GM21619 (cell line): ENCODE measurements around the gene SEC14L5.

ENCODE experiments used
- ATAC-seq: cut with Tn5 transposase; IDR thresholded peaks from one replicate; pipeline ENCODE4 v1.9.1; 2021; ENCODE audit not compliant: unreplicated experiment

Gene SEC14L5

DNA sequence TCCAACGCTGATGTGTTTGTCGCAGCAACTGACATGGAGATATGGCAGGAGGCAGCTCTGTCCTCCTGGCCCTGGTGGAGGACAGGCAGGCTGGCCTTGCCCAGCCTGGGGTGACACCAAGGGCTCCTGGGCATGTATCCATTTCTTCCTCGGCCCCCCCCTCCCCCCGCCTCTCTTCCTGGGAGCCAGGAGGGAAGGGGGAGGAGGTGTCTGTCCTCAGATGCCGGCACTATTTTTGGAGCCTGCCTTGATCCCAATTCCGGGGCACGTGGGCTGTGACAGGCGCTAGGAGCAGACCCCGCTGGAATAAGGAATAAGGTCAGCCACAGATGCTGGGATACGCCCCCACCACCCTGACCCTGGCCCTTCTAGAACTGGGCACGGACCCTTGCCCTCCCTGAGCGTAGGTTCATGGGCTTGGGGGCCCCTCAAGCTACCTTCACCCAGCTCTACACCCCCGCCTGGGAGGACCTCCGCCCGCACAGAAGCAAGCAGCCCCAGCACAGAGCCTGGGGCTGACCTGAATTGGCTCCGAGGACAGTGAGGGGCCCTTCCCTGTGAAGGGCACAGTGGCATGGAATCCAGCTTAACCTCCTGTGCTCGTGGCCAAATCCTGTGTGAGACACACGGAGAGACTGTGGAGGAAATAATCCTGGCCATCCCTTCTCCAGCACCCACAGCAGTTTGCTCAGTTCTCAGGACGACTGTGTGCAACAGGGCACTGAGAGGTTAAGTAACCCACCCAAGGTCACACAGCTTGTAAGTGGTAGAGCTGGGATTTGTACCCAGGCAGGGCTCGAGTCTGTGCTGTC is 24.1 kb downstream of the SEC14L5 start:
- ATAC-seq: no peak

DNA sequence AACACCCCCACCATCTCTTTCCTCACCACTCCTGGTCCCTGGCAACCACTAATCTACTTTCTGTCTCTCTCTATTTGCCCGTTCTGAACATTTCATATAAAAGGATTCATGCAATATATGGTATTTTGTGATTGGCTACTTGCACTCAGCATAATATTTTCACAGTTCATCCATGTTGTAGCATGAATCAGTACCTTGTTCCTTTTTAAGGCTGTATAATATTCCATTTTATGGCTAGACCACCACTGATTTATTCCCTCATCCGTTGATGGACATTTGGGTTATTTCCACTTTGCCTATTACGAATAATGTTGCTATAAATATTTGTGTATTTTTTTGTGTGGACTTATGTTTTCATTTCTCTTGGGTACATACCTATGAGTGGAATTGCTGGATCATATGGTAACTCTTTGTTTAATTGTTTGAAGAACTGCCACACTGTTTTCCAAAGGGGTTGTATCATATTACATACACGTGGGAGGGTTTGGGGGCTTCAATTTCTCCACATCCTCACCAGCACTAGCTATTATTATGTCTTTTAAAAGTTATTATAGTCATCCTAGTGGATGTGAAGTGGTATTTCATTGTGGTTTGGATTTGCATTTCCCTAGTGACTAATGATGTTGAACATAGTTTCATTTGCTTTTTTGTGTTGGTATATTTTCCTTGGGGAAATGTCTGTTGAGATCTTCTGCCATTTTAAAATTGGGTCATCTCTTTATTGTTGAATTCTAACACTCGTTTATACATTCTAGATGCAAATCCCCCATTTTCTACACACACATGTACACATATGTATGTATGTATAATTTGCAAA is 26.3 kb downstream of the SEC14L5 start:
- ATAC-seq: no peak

- no peak for ATAC-seq
Observed at GRCh38 chr16:4987250-4987579, 29.1 kb downstream of the SEC14L5 start.

DNA sequence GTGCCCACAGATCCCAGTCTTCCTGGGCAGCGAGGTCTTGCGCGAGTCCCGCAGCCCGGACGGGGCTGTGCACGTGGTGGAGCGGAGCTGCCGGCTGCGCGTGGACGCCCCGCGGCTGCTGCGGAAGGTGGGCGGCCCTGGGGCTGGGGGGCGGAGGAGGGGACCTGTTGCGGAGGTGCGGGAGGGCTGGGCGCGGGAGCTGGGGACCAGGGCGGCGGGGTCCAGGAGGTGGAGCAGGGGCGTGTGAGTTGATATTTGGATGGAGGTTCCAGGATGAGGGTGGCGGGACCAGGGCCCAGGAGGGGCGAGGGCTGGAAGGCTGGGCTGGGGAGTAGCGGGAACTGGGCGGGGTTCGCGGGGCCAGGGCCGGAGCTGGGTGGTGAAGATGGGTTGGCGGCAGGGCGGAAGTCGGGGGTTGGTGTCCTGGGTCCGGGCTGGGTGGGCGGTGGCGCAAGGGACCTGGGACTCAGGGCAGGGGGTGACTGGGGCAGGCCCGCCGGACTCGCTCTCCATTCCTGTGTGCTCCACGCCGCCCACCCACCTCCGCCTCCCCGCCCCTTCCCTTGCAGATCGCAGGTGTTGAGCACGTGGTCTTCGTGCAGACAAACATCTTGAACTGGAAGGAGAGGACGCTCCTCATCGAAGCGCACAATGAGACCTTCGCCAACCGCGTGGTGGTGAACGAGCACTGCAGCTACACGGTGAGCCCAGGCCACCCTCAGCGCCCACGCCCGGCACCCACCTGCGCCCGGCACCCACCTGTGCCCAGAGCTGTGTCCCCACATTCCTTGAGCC is 29.6 kb downstream of the SEC14L5 start:
- no peak for ATAC-seq

DNA sequence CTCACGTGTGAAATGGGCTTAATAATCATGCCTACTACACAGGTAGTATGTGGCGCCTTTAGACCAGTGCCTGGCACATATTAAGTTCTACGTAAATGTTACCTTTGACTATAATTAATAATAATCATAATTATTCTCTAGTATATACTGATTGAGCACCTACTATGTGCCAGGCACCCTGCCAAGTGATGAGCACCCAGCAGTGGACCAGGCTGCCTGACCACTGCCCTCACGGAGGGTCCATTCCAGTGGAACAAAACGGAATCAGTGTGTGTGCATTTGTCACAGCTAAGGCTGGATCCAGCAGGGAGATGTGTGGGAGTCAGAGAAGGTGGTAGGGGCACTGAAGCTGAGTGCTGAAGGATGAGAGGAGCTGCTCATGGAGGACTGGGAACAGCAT is 30.5 kb downstream of the SEC14L5 start:
- ATAC-seq: no peak

DNA sequence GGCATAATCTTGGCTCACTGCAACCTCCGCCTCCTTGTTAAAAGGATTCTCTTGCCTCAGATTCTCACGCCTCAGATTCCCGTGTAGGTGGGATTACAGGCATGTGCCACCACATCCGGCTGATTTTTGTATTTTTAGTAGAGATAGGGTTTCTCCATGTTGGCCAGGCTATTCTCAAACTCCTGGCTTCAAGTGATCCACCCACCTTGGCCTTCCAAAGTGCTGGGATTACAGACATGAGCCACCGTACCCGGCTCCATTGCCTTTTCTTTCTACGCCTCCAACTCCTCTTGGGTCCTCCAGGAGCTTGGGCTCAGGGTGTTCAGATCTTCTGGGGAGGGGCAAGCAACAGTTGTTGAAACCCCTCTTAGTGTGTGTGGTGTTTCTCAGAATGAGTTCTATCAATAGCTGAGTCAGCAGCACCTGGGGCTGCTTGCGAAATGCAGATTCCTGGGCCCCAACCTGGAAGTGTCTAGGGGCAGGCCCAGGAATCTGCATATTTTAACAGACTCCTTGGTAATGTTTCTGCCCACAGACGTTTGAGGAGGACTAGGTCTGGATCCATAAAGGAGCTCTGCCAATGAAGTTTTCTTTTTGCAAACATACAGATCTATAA is 31.4 kb downstream of the SEC14L5 start:
- ATAC-seq: no peak

DNA sequence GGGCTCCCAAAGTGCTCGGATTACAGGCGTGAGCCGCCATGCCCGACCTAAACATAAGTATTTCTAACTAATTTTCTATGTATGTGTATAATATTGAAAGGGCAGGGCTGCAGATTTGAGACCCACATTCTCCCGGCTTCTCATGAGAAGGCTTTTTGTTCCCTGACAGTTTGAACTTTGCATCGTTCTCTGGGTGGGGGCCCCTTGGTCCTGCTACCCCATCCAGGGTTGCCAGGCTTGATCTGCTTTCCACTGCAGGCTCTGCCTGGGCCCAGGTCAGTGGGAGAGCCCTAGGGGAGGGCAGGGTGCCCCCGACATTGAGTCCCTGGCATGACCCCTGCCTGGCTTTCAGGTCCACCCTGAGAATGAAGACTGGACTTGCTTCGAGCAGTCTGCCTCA is 32.3 kb downstream of the SEC14L5 start:
- no peak for ATAC-seq

DNA sequence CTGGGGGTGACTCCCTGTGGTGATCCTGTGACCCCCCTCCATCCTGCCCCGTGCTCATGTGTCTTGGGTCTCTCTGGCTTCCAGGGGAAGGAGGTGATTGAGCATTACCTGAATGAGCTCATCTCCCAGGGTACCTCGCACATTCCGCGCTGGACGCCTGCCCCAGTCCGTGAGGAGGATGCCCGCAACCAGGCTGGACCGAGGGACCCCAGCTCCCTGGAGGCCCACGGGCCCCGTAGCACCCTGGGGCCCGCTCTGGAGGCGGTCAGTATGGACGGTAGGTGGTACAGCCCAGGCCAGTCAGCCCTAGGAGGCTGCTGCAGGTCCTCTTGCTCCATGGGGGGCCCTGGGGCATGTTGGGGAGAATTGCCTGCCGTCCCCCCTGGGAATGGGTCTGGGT is 33.6 kb downstream of the SEC14L5 start:
- no peak for ATAC-seq

DNA sequence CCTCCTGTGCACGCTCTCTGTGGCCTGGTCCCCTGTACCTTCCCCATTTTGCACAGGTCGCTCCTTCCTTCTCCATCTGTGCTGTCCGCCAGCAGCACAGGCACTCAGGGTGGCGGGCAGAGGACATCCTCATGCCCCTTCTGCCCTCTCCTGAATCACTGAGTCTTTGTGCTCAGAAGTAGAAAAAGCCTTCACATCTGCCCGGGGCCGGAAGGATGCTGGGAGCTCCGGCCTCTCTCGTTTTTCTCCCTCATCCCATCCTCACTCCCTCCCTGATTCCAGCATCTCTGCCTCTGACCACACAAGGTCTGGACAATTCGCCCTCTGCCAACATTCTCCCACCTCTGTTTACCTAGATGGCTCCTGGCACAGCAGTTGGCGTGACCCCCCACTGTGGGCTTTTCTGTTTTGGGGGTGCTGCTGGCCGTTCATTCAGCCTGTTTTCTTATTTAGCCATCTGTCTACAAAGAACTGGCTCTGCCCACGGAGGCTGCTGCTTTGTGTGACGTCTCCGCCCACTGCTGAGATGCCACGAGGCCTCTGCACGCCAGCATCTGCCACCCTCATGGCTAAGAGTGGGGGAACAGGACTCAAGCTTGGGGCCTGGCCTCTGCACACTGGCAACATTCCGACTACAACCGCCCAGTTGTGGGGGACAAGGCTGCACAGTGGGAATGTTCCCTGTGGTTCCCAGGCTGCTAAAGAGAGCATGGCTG is 36.7 kb downstream of the SEC14L5 start:
- no peak for ATAC-seq

DNA sequence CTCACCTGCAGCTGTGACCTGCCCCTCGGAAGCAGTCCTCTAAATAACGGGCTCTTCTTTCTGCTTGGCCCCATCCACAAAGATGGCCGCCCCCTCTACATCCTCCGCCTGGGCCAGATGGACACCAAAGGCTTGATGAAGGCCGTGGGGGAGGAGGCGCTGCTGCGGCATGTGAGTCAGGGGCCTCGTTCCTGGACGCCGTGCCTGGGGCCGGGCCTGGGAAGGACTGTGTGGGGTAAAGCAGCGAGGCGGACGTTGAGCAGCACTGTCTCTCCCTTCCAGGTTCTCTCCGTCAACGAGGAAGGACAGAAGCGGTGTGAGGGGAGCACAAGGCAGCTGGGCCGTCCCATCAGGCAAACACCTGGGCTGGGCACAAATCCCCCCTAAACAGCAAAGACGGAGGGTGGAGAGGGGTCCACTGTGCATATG is 42.5 kb downstream of the SEC14L5 start:
- ATAC-seq: no peak

DNA sequence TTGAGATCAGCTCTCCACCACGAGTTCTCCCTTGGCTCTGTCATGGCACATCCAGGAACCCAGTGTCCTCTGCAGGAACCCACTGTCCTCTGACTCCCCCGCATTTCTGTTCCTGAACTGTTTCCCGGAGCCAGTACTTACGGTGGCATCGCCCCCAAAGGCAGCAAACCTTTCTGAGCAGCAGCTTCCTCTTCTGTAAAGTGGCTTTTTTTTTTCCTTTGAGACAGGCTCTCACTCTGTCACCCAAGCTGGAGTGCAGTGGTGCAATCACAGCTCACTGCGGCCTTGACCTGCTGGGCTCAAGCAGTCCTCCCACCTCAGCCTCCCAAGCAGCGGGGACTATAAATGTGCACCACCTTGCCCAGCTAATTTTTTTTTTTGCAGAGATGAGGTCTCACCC is 43.4 kb downstream of the SEC14L5 start:
- no peak for ATAC-seq

GRCh38 chr16:5001986-5002385 is 43.9 kb downstream of the SEC14L5 start:
- no peak for ATAC-seq

DNA sequence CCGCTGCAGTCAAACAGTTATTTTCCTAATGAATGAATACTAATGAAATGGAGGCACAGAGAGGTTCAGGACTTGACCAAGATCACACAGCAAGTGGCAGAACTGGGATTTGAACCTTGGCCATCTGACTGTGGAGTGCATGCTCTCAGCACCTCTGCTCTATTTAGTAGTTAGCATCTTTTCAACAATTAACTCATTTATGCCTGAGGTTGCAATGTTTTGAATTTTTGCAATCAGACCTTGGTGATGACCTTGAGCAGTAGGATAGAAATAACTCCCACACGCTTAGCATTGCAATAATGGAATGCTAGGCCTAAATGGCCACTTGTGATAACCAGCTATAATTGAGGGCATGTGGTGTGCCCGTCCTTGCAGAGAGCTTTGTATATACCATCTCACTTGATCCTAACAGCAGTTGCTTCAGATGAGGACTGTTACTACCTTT is 44.6 kb downstream of the SEC14L5 start:
- no peak for ATAC-seq

DNA sequence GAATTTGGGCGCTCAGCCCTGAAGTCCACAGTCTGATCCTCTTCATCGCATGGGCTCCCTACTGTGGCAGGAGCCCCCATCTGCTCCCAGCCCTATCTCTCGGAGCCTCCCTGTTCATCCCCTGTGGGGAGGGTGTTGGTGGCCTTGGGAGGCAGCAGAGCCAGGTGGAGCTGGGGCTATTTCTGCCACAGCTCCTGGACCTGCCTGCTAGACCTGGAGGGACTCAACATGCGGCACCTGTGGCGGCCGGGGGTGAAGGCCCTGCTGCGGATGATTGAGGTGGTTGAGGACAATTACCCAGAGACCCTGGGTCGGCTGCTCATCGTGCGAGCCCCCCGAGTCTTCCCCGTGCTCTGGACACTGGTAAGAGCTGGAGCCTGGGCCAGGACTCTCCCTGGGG is 45.1 kb downstream of the SEC14L5 start:
- no peak for ATAC-seq

DNA sequence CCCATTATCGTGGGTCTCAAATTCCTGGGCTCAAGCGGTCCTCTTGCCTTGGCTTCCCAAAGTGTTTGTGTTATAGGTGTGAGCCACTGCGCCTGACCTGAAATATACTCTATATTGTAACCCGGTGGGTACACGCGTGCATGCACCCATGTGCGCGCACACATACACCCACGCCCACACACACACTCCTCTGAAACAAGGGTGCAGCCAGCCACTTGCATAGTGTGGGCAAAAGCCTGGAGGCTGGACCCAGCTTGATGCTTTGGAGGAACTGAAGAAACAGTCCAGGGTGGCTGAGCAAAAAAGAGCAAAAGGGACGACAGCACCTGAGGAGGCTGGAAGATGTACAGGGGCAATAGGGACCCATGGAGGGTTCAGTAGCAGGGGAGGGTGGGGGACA is 45.7 kb downstream of the SEC14L5 start:
- no peak for ATAC-seq

- ATAC-seq: no peak
Observed at GRCh38 chr16:5004311-5004710, 46.2 kb downstream of the SEC14L5 start.

- ATAC-seq: no peak
Observed at GRCh38 chr16:5005916-5006315, 47.8 kb downstream of the SEC14L5 start.

GRCh38 chr16:5006348-5007193 is 48.4 kb downstream of the SEC14L5 start:
- no peak for ATAC-seq

DNA sequence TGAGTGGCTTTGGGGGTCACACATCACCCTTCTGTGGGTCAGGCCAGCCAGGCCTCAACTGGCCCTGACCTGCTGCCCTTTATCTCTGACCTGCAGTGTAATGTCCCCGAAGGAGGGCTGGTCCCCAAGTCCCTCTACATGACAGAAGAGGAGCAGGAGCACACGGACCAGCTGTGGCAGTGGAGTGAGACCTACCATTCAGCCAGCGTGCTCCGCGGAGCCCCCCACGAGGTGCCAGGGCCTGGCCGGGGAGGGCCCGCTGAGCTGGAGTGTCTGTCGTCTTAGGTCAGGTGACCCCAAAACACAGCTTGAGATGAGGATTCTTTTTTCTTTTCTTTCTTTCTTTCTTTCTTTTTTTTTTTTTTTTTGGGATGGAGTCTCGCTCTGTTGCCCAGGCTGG is 49.1 kb downstream of the SEC14L5 start:
- ATAC-seq: no peak

DNA sequence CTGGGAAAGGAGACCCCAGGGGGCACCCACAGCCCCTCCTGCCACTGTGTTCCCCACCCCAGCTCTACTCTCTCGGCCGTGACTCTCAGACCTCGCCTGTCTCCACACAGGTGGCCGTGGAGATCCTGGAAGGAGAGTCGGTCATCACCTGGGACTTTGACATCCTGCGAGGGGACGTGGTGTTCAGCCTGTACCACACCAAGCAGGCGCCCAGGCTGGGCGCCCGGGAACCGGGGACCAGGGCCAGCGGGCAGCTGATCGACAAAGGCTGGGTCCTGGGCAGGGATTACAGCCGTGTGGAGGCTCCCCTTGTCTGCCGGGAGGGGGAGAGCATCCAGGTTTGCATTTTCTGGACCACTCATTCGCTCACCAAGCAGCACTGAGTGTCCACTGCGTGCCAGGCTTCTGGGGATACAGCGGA is 50.2 kb downstream of the SEC14L5 start:
- no peak for ATAC-seq
